Transverse colon (tissue), 4 donors: ENCODE data around the gene TBL3. TPM values are rescaled to one million over a fixed set of nuclear protein-coding genes. Genes with fewer than 3 reads are reported as not detected.
A peak's percentile ranks its signal among the peaks of the same experiment; 100 is the strongest.

Source experiments
- DNase-seq: peaks from one replicate; pipeline ENCODE4 v3.0.0-alpha.2; 2019
- H3K27ac ChIP-seq, 4 donors: fragments of 200-600 bp; sonication (generic); 2 replicates each; pipeline ENCODE4 v1.5.1; 2016 to 2018; ENCODE audit warnings: inconsistent platforms in 4 of 4
- H3K27me3 ChIP-seq: fragments of 200-600 bp; sonication (generic); 2 replicates; pipeline ENCODE4 v1.5.1; 2017; ENCODE audit warnings: inconsistent platforms
- H3K36me3 ChIP-seq, 4 donors: fragments of 200-600 bp; sonication (generic); 2 replicates each; pipeline ENCODE4 v1.5.1; 2017 to 2019; ENCODE audit warnings: inconsistent platforms in 4 of 4
- H3K4me1 ChIP-seq, 4 donors: fragments of 200-600 bp; sonication (generic); 2 replicates each; pipeline ENCODE4 v1.5.1; 2017 to 2020; ENCODE audit warnings: inconsistent platforms in 4 of 4
- H3K4me3 ChIP-seq, 4 donors: fragments of 200-600 bp; sonication (generic); 1 replicate in 1 of 4; 2 replicates in 3 of 4; pipeline versions ENCODE4 v1.5.1 to v1.6.1; 2017 to 2019; ENCODE audit warnings: inconsistent platforms in 4 of 4
- H3K9me3 ChIP-seq, 2 donors: fragments of 200-600 bp; sonication (generic); 2 replicates each; pipeline ENCODE4 v1.5.1; 2017 to 2019; ENCODE audit warnings: inconsistent platforms in 2 of 2
- EP300 ChIP-seq: sonication (generic); formaldehyde crosslinking; IDR thresholded peaks from one replicate; pipeline ENCODE4 v1.6.1; 2017; ENCODE audit warnings: antibody characterized with exemption, low read depth
- POLR2A ChIP-seq: fragments of 450-650 bp; IDR thresholded peaks from one replicate; pipeline ENCODE4 v1.6.1; 2016; ENCODE audit warnings: antibody characterized with exemption, mild to moderate bottlenecking, moderate library complexity
- POLR2AphosphoS5 ChIP-seq, 3 donors: sonication (generic); formaldehyde crosslinking; IDR thresholded peaks; one replicate each; pipeline ENCODE4 v1.6.1; 2016; ENCODE audit warnings: antibody characterized with exemption in 3 of 3
- WGBS, 2 donors: methylation state at CpG; one replicate each; pipeline ENCODE4 v1.1.5; 2018; ENCODE audit warnings: low coverage in 1 of 2; 5-methylcytosine and 5-hydroxymethylcytosine counted together
- in situ Hi-C, 4 donors: fragments of 200-750 bp; cut with MboI; loops; one replicate each; pipeline versions ENCODE4 v1.15.0 to v1.15.1; 2017; ENCODE audit warnings: low sequenced_read_pairs in 3 of 4, low pct_ligation_motif_present in 1 of 4, low pct_unique_long_range_greater_than_20kb in 1 of 4
- intact Hi-C: fragments of 100-400 bp; cut with DNase I; formaldehyde crosslinking; loops from one replicate; pipeline ENCODE4 v1.15.1; 2023; ENCODE audit warnings: low total_unique reads
- total RNA-seq, 4 donors: library from RNA; depleted of rRNA; stranded (reverse); fragments of >200 nt; gene quantifications; one replicate each; pipeline ENCODE4 v1.1.0, GENCODE V29; 2016
- TF ChIP-seq, protein P1 (sequence below), 5 experiments: fragments of 200-600 bp in 3 of 5; fragments of 450-650 bp in 2 of 5; sonication (generic) in 3 of 5; IDR thresholded peaks; 1 replicate in 2 of 5; 2 replicates in 3 of 5; pipeline ENCODE4 v1.5.1; 2016 to 2017; ENCODE audit warnings: antibody characterized with exemption in 5 of 5, inconsistent platforms in 3 of 5, mild to moderate bottlenecking in 2 of 5, moderate library complexity in 1 of 5

The TBL3 gene
- total RNA-seq, 4 donors from 2014 or later, result 23.2 to 31.0 (median 28.2) TPM

DNA sequence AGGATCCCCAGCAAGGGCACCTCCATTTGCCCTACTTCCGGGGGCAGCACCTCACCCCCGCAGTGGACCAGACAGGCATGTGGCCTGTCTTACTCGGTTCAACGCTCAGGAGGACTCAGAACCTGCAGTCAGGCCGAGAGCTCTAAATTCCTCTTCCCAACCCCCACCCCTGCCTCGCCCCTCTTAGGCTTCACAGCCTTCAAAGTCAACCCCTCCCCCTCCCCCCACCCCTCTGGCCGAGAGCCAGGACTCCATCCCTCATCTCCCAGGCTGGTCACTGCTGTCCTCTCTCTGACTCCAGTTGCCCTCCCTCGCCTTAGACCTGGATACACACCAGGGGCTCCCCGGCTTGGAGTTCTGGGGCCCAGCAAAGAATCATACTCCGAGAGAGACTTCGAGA lies 45.6 kb upstream of the TBL3 start:
- WGBS, 2 donors, result 61 to 62% methylated on average over 4 to 11 of the region's 11 CpGs
- no peak for DNase-seq
- H3K4me3 ChIP-seq, result no peak overlapping the region
- H3K36me3 ChIP-seq, result no peaks in the 10 kb centered on the region
- intact Hi-C loops, result no loop called here
- TF ChIP-seq, protein P1, sequence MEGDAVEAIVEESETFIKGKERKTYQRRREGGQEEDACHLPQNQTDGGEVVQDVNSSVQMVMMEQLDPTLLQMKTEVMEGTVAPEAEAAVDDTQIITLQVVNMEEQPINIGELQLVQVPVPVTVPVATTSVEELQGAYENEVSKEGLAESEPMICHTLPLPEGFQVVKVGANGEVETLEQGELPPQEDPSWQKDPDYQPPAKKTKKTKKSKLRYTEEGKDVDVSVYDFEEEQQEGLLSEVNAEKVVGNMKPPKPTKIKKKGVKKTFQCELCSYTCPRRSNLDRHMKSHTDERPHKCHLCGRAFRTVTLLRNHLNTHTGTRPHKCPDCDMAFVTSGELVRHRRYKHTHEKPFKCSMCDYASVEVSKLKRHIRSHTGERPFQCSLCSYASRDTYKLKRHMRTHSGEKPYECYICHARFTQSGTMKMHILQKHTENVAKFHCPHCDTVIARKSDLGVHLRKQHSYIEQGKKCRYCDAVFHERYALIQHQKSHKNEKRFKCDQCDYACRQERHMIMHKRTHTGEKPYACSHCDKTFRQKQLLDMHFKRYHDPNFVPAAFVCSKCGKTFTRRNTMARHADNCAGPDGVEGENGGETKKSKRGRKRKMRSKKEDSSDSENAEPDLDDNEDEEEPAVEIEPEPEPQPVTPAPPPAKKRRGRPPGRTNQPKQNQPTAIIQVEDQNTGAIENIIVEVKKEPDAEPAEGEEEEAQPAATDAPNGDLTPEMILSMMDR (IDR thresholded peaks at IDR 0.05), result no peak
- no peak for TF ChIP-seq POLR2AphosphoS5 (IDR thresholded peaks at IDR 0.05)
- no peak for TF ChIP-seq POLR2A
- TF ChIP-seq EP300, result no peak
- peaks cover 10 to 23% (median 19%) of the 10 kb centered on the region in 4 donors for H3K4me1 ChIP-seq
- in situ Hi-C loops, result no loop called here
- no peak overlapping the region for H3K27ac ChIP-seq
- H3K27me3 ChIP-seq, result peaks cover 29% of the 10 kb centered on the region
- no peaks in the 10 kb centered on the region for H3K9me3 ChIP-seq

DNA sequence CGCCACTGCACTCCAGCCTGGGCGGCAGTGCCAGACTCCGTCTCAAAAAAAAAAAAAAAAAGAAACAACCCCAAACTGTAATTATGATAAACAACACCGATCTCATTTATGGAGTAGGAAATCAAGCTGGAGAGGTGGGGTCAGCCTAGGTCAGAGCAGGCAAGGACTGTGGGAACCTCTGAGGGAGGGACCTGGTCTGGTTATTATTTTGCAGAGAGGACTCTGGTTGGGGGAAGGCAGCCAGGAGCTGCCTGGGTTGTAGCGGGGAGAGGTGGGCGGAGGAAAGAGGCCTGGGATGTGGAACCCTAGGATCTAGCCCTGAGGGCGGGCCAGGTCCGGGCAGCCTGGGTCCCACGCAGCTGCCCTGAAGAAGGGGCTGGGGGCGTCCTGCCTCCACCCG lies 42.7 kb upstream of the TBL3 start:
- Histone ChIP-seq H3K4me3 (peak overlapping the region; percentile 37 to 77 (median 52)), H3K36me3 (no peaks in the 10 kb centered on the region), H3K27ac (peak overlapping the region; percentile 85 to 92 (median 88)), H3K4me1 (peaks cover 4 to 15% (median 9%) of the 10 kb centered on the region in 4 donors), H3K27me3 (peaks cover 3% of the 10 kb centered on the region), H3K9me3 (no peaks in the 10 kb centered on the region)
- TF ChIP-seq EP300, result no peak
- no peak for TF ChIP-seq POLR2A
- no peak for TF ChIP-seq POLR2AphosphoS5 (IDR thresholded peaks at IDR 0.05)
- TF ChIP-seq, protein P1 (IDR thresholded peaks at IDR 0.05), result no peak
- intact Hi-C loops, result loop anchor here (1.0 kb wide), 1 partner anchor 66 kb away; no protein-coding TSS in a partner anchor
- in situ Hi-C loops, result no loop called here
- 8% methylated on average over 11 of the region's 11 CpGs; no CpG with 5 or more reads in 1 of the 2 donors for WGBS, 2 donors
- no peak for DNase-seq

DNA sequence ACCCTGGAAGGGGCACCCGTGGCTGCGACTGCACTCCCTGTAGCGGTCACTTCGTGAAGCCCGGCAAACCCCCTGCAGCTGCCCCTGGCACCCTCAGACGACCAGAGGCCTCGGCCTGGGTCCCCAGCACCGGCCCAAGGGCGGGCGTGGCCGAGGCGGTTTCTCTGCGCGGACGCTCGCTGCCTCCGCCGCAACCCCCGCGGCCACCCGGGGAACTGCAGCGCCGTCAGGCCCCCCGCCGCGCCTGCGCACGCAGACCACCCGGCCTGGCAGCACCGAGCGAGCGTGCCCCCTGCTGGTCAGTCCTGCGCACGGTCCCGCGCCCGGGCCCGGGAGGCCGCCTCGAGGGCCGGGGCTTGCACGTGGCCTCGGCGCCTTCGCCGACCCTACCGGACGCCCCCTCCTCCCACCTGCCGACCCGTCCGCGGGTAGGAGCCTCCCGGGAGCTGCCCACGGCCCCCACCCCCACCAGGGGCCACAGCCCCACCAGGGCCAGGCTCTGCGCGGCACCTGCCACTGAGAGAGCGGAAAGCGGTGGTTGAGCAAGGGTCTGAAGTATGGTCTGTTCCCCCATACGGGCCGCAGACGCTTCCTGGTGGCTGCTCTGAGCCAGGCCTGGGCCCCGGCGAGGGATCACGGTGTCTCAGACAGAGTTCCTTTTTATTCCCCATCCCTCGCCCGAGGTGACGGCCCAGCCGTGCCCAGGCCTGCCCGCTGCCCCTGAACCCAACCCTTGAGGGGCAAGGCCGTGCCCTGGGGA lies 42.1 kb upstream of the TBL3 start:
- in situ Hi-C loops, result loop anchor here in 1 of 4 donors (5.0 kb wide), 1 partner anchor 67 kb away; no protein-coding TSS in a partner anchor
- peaks cover 3% of the 10 kb centered on the region for H3K27me3 ChIP-seq
- peak overlapping the region; percentile 37 to 77 (median 52) for H3K4me3 ChIP-seq
- WGBS, 2 donors, result 23% methylated on average over 23 of the region's 70 CpGs; no CpG with 5 or more reads in 1 of the 2 donors
- no peaks in the 10 kb centered on the region for H3K36me3 ChIP-seq
- peak; percentile 93 for DNase-seq
- H3K27ac ChIP-seq, result peak overlapping the region; percentile 85 to 92 (median 88)
- peaks cover 4 to 14% (median 8%) of the 10 kb centered on the region in 4 donors for H3K4me1 ChIP-seq
- intact Hi-C loops, result loop anchor here (1.0 kb wide), 1 partner anchor 66 kb away; no protein-coding TSS in a partner anchor
- TF ChIP-seq, protein P1 (IDR thresholded peaks at IDR 0.05), result peak; percentile 65 to 100 (median 96)
- TF ChIP-seq POLR2A (no peak), POLR2AphosphoS5 (IDR thresholded peaks at IDR 0.05) (peak in 1 of 3 donors; percentile 8)
- no peaks in the 10 kb centered on the region for H3K9me3 ChIP-seq

DNA sequence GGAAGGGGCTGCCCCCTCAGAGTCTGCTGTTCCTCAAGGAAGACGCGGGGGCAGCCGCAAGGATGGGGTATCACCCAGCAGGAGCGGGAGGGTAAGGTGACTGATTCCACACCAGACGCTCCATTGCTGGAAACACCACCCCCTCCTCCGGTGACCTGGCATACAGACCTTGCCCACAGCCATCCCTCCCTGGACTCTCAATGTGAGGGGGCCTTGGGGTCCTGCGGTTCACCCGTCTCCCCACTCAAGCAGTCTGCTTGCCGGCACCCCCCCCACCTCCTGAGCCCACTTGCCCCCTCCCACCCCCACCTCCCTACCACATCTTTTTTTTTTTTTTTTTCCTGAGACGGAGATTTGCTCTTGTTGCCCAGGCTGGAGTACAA lies 41.5 kb upstream of the TBL3 start:
- Histone ChIP-seq H3K9me3 (no peaks in the 10 kb centered on the region), H3K27me3 (no peaks in the 10 kb centered on the region), H3K27ac (no peak overlapping the region), H3K4me3 (no peak overlapping the region), H3K36me3 (no peaks in the 10 kb centered on the region), H3K4me1 (peaks cover 4 to 14% (median 8%) of the 10 kb centered on the region in 4 donors)
- WGBS, 2 donors, result 87% methylated on average over 10 of the region's 10 CpGs; no CpG with 5 or more reads in 1 of the 2 donors
- in situ Hi-C loops (loop anchor here in 1 of 4 donors (5.0 kb wide), 1 partner anchor 68 kb away; no protein-coding TSS in a partner anchor), intact Hi-C loops (no loop called here)
- no peak for DNase-seq
- TF ChIP-seq POLR2AphosphoS5 (IDR thresholded peaks at IDR 0.05) (no peak), EP300 (no peak), POLR2A (no peak)
- TF ChIP-seq, protein P1 (IDR thresholded peaks at IDR 0.05), result no peak
